ENCODE data around the gene GSTM5.
"Not testable (repeated sequence)": the region's sequence is repeated elsewhere in the genome, so short reads cannot be mapped to it uniquely, and the experiment has no call there.

Gene GSTM5

GRCh38 chr1:109732390-109732881 is 20.4 kb downstream of the GSTM5 start:
- H3K4me3 ChIP-seq (ENCODE audit: low read depth, low read length): no peak overlapping the region
- TF ChIP-seq CTCF (IDR thresholded peaks at IDR 0.05; ENCODE audit: low read depth, low read length) (no peak), POLR2A (IDR thresholded peaks at IDR 0.05; ENCODE audit: extremely low read depth, insufficient read length) (no peak), MYC (IDR thresholded peaks at IDR 0.05; ENCODE audit: low read depth, low read length) (no peak), MAX (IDR thresholded peaks at IDR 0.05; ENCODE audit: low read depth, low read length) (no peak)
- DNase-seq (ENCODE audit: low read depth): no peak

GRCh38 chr1:109733236-109733870 is 21.3 kb downstream of the GSTM5 start:
- DNase-seq (ENCODE audit: low read depth): no peak
- TF ChIP-seq CTCF (IDR thresholded peaks at IDR 0.05; ENCODE audit: low read depth, low read length) (no peak), MYC (IDR thresholded peaks at IDR 0.05; ENCODE audit: low read depth, low read length) (no peak), POLR2A (IDR thresholded peaks at IDR 0.05; ENCODE audit: extremely low read depth, insufficient read length) (no peak), MAX (IDR thresholded peaks at IDR 0.05; ENCODE audit: low read depth, low read length) (no peak)
- no peak overlapping the region for H3K4me3 ChIP-seq (ENCODE audit: low read depth, low read length)

- peak overlapping the region; percentile 32 for H3K4me3 ChIP-seq (ENCODE audit: low read depth, low read length)
- peak; percentile 34 for DNase-seq (ENCODE audit: low read depth)
These were observed 27.9 kb downstream of the GSTM5 start for GRCh38 chr1:109739738-109740614.

GRCh38 chr1:109740615-109741373 is 28.7 kb downstream of the GSTM5 start, which contains the start of gene GSTM3:
TSS of gene GSTM3 (minus strand) at chr1:109741038. CDS start at chr1:109740287, 751 bp downstream.
- peak within 1 kb of the TSS; percentile 32 for H3K4me3 ChIP-seq (ENCODE audit: low read depth, low read length)
- TF ChIP-seq MAX (IDR thresholded peaks at IDR 0.05; ENCODE audit: low read depth, low read length) (no peak), POLR2A (IDR thresholded peaks at IDR 0.05; ENCODE audit: extremely low read depth, insufficient read length) (no peak), MYC (IDR thresholded peaks at IDR 0.05; ENCODE audit: low read depth, low read length) (no peak), CTCF (IDR thresholded peaks at IDR 0.05; ENCODE audit: low read depth, low read length) (no peak)
- no peak for DNase-seq (ENCODE audit: low read depth)

More at GRCh38 chr1:109739738-109740614, 27.9 kb downstream of the GSTM5 start:
- TF ChIP-seq POLR2A (IDR thresholded peaks at IDR 0.05; ENCODE audit: extremely low read depth, insufficient read length) (no peak), MYC (IDR thresholded peaks at IDR 0.05; ENCODE audit: low read depth, low read length) (no peak), CTCF (IDR thresholded peaks at IDR 0.05; ENCODE audit: low read depth, low read length) (no peak), MAX (IDR thresholded peaks at IDR 0.05; ENCODE audit: low read depth, low read length) (no peak)

GRCh38 chr1:109748311-109748710 is 36.3 kb downstream of the GSTM5 start:
- not testable (repeated sequence) for DNase-seq (ENCODE audit: low read depth); H3K4me3 ChIP-seq (ENCODE audit: low read depth, low read length)
